MM.1S (cell line): ENCODE measurements around the gene KLK14.

Experiments
- EZH2 ChIP-seq: fragments of 300-600 bp; sonication (generic); optimal IDR thresholded peaks from 2 replicates; pipeline ENCODE3; 2017; ENCODE audit warnings: low read depth, mild to moderate bottlenecking, antibody characterized with exemption, low read length, mixed read lengths
- TF ChIP-seq, protein P1 (sequence below): fragments of 300-600 bp; sonication (generic); IDR thresholded peaks from 2 replicates; pipeline ENCODE4 v1.5.1; 2016; ENCODE audit warnings: antibody characterized with exemption, low read length, mixed read lengths

DNA sequence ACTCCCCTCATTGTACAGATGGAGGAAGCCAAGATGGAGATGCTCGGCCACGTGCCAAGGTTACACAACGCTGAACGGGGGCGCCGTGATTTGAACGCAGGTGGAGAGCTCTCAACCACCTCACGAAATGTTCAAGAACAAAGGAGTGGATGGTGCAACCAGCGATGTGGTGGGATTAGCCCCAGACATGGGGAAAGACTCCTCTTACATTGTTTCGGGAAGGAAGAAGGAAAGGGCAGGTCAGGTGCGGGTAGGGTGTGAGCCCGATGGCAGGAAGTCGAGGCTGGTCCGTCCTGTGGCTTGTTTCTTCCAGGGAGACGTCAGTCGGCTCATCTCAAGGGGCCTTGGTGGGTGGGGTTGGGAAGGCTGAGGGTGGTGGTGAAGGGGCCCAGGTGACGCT is 7.1 kb upstream of the KLK14 start:
- TF ChIP-seq, protein P1, sequence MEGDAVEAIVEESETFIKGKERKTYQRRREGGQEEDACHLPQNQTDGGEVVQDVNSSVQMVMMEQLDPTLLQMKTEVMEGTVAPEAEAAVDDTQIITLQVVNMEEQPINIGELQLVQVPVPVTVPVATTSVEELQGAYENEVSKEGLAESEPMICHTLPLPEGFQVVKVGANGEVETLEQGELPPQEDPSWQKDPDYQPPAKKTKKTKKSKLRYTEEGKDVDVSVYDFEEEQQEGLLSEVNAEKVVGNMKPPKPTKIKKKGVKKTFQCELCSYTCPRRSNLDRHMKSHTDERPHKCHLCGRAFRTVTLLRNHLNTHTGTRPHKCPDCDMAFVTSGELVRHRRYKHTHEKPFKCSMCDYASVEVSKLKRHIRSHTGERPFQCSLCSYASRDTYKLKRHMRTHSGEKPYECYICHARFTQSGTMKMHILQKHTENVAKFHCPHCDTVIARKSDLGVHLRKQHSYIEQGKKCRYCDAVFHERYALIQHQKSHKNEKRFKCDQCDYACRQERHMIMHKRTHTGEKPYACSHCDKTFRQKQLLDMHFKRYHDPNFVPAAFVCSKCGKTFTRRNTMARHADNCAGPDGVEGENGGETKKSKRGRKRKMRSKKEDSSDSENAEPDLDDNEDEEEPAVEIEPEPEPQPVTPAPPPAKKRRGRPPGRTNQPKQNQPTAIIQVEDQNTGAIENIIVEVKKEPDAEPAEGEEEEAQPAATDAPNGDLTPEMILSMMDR = no peak
- no peak for TF ChIP-seq EZH2
